OCI-LY7 (cell line): ENCODE measurements around the gene SCARF2. TPM values are rescaled to one million over a fixed set of nuclear protein-coding genes. Genes with fewer than 3 reads are reported as not detected.

Experiments
- BruUV-seq: library from RNA; stranded (reverse); fragments of 400-500 nt; replicated peaks from 2 replicates; lab custom pipeline; 2021; lab: Mats Ljungman, UMichigan
- CTCF ChIA-PET: fragments of 300-600 bp; sonication (Branson Sonifier 250); formaldehyde crosslinking; loops from one replicate; lab custom pipeline; 2022; ENCODE audit warnings: antibody characterized with exemption; ENCODE audit not compliant: unreplicated experiment; lab: Charles Lee
- POLR2A ChIA-PET: fragments of 300-600 bp; sonication (Branson Sonifier 250); formaldehyde crosslinking; loops from one replicate; lab custom pipeline; 2022; ENCODE audit warnings: antibody characterized with exemption; lab: Charles Lee
- DNase-seq: peaks from one replicate; pipeline ENCODE4 v3.0.0-alpha.2; 2015; ENCODE audit warnings: low spot score
- H2AFZ ChIP-seq: fragments of 200-600 bp; sonication (generic), shearing (Covaris generic); 2 replicates; pipeline ENCODE4 v1.6.1; 2014; ENCODE audit warnings: mild to moderate bottlenecking, antibody characterized with exemption, low read length, moderate library complexity
- H3K27ac ChIP-seq: fragments of 200-600 bp; sonication (generic); 2 replicates; pipeline ENCODE4 v1.5.1; 2014; ENCODE audit warnings: mixed run types, low read depth, mild to moderate bottlenecking, moderate library complexity, low read length, inconsistent platforms; ENCODE audit not compliant: poor library complexity, severe bottlenecking
- H3K36me3 ChIP-seq: fragments of 200-600 bp; sonication (generic); 2 replicates; pipeline ENCODE4 v1.6.1; 2014; ENCODE audit warnings: mild to moderate bottlenecking, antibody characterized with exemption, low read length, moderate library complexity, mixed read lengths; ENCODE audit not compliant: insufficient read depth
- H3K4me1 ChIP-seq: fragments of 200-600 bp; sonication (generic); 2 replicates; pipeline ENCODE4 v1.5.1; 2014; ENCODE audit warnings: mild to moderate bottlenecking, low read length; ENCODE audit not compliant: insufficient read depth, poor library complexity, severe bottlenecking
- H3K4me2 ChIP-seq: fragments of 200-600 bp; sonication (generic); 2 replicates; pipeline ENCODE4 v1.6.1; 2014; ENCODE audit warnings: mild to moderate bottlenecking, low read length
- H3K4me3 ChIP-seq: fragments of 200-600 bp; sonication (generic); 2 replicates; pipeline ENCODE4 v1.5.1; 2014; ENCODE audit warnings: mild to moderate bottlenecking, low read depth, low read length; ENCODE audit not compliant: poor library complexity, severe bottlenecking
- H3K79me2 ChIP-seq: fragments of 200-600 bp; sonication (generic); 2 replicates; pipeline ENCODE4 v1.6.1; 2016; ENCODE audit warnings: low read depth, mild to moderate bottlenecking, low read length, moderate library complexity, mixed read lengths; ENCODE audit not compliant: insufficient read depth
- H3K9me2 ChIP-seq: fragments of 200-600 bp; sonication (generic); 2 replicates; pipeline ENCODE4 v1.6.1; 2016; ENCODE audit warnings: mild to moderate bottlenecking, low read length, mixed read lengths; ENCODE audit not compliant: insufficient read depth
- H3K9me3 ChIP-seq: fragments of 200-600 bp; sonication (generic); 2 replicates; pipeline ENCODE4 v1.6.1; 2014; ENCODE audit warnings: mild to moderate bottlenecking, mixed run types, low read length, mixed read lengths
- H4K20me1 ChIP-seq: fragments of 200-600 bp; sonication (generic); 2 replicates; pipeline ENCODE4 v1.6.1; 2014; ENCODE audit warnings: mild to moderate bottlenecking, antibody characterized with exemption, low read length, moderate library complexity, mixed read lengths; ENCODE audit not compliant: insufficient read depth
- EZH2phosphoT487 ChIP-seq: fragments of 200-600 bp; sonication (generic); IDR thresholded peaks from 2 replicates; pipeline ENCODE4 v1.6.1; 2018; ENCODE audit warnings: low read depth, borderline replicate concordance, mild to moderate bottlenecking, mixed run types, antibody characterized with exemption, low read length, moderate library complexity, mixed read lengths
- intact Hi-C: fragments of 100-400 bp; cut with micrococcal nuclease; formaldehyde crosslinking; loops from one replicate; pipeline ENCODE4 v1.10.0; 2022; ENCODE audit not compliant: unreplicated experiment
- total RNA-seq, 2 experiments: library from RNA; depleted of rRNA in 1 of 2; stranded (reverse); fragments of >200 nt in 1 of 2; shearing (Covaris generic) in 1 of 2; gene quantifications; 2 replicates each; pipeline ENCODE4 v1.2.3, GENCODE V29; 2014 to 2022
- TF ChIP-seq, protein P1 (sequence below): fragments of 200-600 bp; sonication (generic); conservative IDR thresholded peaks from 2 replicates; pipeline ENCODE4 v1.5.1; 2014; ENCODE audit warnings: mild to moderate bottlenecking, antibody characterized with exemption, low read length, moderate library complexity, mixed read lengths

The SCARF2 gene
- total RNA-seq, 2 experiments from 2014 or later: 1.0 to 2.2 TPM

DNA sequence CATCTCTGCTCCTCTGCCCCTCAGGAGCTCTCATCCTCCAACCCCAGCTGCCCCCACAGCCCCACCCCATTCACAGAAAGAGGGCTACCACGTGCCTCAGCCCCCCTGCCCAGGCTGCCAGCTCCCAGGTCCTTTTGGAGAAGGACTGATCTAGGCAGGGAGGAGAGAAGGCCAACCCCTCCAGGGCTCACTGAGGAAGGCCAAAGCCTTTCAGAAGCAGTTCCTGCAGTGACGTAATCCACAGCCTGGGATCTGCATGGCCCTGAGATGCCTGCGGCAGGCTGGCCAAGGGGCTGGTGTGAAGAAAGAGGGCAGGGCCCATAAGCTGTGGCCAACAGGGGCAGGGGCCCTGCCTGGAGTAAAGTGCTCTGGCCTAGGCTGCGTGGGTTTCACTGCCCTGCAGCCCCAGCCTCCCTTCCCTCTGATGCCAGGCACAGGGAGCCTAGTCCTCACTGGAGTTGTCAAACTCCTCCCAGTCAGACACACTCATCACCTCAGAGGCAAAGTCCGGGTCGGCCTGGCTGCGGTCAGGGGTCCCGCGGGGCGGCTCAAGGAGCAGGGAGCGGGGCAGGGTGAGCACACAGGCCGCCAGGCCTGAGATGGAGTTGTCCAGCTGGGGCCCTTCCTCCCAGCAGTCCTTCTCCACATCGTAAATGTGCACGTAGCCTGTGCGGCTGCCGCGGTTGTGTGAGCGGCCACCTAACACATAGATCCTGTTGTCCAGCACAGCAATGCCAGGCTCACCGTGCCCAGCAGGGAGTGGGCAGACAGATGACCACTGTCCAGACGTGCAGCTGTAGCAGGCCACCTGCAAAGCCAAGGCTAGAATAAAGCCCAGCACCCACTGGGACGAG is 4.2 kb upstream of the SCARF2 start:
- POLR2A ChIA-PET: no interaction called here
- no peak overlapping the region for H3K4me2 ChIP-seq
- no TSS peak for BruUV-seq

DNA sequence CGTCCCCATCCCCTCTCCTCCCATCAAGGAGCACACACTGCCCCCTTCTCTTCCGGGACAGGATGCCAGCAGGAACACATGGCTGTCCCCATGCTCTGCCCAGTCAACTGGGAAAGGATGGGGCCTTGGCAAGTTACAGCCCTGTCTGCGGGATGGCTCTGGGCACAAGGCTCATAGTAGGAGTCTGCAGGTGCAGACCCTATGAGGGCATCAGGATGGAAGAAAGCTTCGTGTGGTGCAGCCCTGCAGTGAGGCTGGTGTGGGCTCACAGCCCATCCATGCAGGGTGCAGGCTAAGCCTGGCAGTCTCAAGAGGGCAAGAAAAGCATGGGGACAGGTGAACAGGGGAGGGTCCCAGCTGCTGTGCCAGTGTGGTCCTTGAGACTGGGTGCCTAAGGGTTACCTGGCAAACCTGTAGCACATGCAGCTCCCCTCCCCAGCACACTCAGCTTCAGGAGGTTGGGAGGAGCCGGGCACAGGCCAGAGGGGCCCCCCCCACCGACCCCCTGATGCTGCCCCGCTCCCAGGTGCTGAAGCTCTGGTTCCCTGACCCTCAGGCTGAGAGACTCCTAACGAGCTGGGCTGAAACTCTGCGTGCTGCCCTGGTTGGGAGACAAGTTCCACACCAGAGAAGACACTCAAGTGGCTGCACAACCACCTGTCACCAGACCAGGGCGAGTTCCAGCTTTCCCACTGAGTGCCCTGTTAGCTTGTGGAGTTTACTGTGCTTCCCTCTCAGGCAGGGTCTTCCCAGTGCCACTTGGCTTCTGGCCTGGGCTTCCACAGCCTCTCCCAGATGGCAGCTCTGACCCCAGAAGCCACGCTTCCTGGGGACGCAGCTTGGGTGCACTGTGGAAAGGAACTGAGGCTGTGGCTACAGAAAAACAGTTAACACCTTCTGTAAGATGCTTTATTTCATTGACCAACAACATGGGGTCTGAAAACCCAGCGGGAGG is 3.3 kb upstream of the SCARF2 start:
- BruUV-seq: no TSS peak

More for the DNA sequence above, 4.2 kb upstream of the SCARF2 start:
- TF ChIP-seq, protein P1, sequence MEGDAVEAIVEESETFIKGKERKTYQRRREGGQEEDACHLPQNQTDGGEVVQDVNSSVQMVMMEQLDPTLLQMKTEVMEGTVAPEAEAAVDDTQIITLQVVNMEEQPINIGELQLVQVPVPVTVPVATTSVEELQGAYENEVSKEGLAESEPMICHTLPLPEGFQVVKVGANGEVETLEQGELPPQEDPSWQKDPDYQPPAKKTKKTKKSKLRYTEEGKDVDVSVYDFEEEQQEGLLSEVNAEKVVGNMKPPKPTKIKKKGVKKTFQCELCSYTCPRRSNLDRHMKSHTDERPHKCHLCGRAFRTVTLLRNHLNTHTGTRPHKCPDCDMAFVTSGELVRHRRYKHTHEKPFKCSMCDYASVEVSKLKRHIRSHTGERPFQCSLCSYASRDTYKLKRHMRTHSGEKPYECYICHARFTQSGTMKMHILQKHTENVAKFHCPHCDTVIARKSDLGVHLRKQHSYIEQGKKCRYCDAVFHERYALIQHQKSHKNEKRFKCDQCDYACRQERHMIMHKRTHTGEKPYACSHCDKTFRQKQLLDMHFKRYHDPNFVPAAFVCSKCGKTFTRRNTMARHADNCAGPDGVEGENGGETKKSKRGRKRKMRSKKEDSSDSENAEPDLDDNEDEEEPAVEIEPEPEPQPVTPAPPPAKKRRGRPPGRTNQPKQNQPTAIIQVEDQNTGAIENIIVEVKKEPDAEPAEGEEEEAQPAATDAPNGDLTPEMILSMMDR: no peak
- TF ChIP-seq EZH2phosphoT487: no peak
- no peaks in the 10 kb centered on the region for H3K79me2 ChIP-seq
- no peaks in the 10 kb centered on the region for H3K4me1 ChIP-seq
- CTCF ChIA-PET: no interaction called here
- no peak overlapping the region for H2AFZ ChIP-seq
- DNase-seq: no peak
- no peak overlapping the region for H3K4me3 ChIP-seq
- no peaks in the 10 kb centered on the region for H3K36me3 ChIP-seq
- H4K20me1 ChIP-seq: no peaks in the 10 kb centered on the region
- intact Hi-C loops: no loop called here
- no peaks in the 10 kb centered on the region for H3K9me2 ChIP-seq
- no peak overlapping the region for H3K27ac ChIP-seq
- H3K9me3 ChIP-seq: no peaks in the 10 kb centered on the region

More for the DNA sequence above, 3.3 kb upstream of the SCARF2 start:
- Histone ChIP-seq H2AFZ (no peak overlapping the region), H3K4me2 (no peak overlapping the region), H3K4me3 (no peak overlapping the region), H3K79me2 (no peaks in the 10 kb centered on the region), H3K9me3 (no peaks in the 10 kb centered on the region), H3K9me2 (no peaks in the 10 kb centered on the region), H3K4me1 (no peaks in the 10 kb centered on the region), H3K27ac (no peak overlapping the region), H3K36me3 (no peaks in the 10 kb centered on the region), H4K20me1 (no peaks in the 10 kb centered on the region)
- ChIA-PET CTCF (no interaction called here), POLR2A (no interaction called here)
- intact Hi-C loops: no loop called here
- no peak for DNase-seq
- TF ChIP-seq, protein P1: no peak
- TF ChIP-seq EZH2phosphoT487: no peak
